Hippocampal formation (tissue), 2 donors: Measurements from ENCODE around the gene GNAS-AS1.
A peak's percentile ranks its signal among the peaks of the same experiment; 100 is the strongest.

Source experiments
- DNase-seq, 2 donors: peaks; one replicate each; lab custom pipeline; 2025; lab: John Stamatoyannopoulos, UW

The GNAS-AS1 gene

GRCh38 chr20:58886546-58886945, 35.8 kb upstream of the GNAS-AS1 start:
- no peak for DNase-seq

- DNase-seq, result no peak
Measured at GRCh38 chr20:58884966-58885365, 34.3 kb upstream of the GNAS-AS1 start.

GRCh38 chr20:58883241-58883691, 32.6 kb upstream of the GNAS-AS1 start:
- DNase-seq, result no peak

DNA sequence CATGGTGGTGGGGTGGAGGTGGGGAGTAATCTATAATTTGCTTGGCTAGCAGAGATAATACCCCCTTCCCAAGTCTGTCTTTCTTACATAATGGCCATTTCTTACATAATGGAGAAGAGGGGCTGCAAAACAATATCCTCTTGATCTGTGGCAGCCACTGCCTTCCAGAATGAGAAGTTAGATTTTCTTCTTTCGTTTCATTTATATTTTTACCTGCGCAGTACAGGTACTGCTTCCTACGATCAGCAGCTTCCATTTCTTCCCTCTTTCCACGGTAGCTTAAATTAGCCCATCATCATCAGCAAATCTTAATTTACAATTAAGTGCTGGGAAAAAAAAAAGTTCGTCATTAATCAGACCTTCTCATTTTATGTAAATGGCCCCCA, 32.0 kb upstream of the GNAS-AS1 start:
- no peak for DNase-seq

DNA sequence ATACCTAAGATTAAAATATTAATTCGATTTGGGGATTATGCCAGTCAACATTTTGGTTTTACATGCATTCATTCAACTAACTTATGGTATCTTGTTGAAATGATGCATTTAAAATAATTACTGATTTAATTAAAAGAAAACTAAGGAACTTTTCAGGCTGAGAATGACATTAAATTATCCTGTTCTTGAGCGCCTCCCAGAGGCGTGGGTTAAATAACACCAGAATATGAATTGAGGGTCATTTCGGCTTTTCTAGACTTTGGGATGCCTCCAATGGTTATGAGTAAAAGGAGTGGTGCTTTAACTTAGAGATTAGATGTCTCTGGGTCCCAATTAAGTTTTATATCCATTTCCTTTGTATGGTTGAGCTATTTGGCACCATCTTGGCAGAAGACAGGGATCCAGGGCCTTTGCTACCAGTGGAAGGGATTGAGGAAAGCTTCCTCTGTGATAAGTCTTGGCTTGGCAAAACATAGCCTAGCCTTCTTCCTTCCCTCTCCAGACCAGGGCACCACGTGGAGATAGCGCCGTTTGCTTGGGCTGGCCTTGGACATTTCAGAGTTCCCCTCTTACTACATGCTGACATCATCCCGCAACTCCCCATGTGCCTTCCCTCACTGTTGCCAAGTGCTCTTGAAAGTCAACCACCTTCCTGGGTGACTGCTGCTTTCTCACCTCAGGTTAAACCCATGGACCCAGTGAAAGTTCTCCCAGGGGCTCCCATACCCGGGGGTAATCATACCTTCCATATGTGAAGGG, 30.5 kb upstream of the GNAS-AS1 start:
- DNase-seq, result no peak

- no peak for DNase-seq
Measured at GRCh38 chr20:58880441-58880840, 29.7 kb upstream of the GNAS-AS1 start.

DNA sequence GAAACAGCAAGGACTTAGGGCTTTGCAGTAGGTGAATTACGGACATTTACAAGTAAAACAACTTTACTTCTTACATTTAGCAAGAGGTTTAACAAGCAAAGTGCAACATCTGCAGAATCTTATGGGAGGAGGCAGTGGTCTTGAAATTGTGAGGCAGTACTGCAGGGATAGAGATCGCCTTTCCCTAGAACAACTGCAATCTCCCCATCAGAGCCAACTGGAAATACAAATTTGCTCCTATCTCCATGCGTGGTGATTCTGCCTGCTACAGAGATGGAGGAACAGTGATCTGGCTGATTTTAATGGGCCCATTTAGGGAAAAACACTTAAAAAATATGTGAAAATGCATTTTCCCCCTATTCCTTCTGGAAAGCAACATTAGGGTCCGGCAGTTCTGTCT, 27.7 kb upstream of the GNAS-AS1 start:
- no peak for DNase-seq

DNA sequence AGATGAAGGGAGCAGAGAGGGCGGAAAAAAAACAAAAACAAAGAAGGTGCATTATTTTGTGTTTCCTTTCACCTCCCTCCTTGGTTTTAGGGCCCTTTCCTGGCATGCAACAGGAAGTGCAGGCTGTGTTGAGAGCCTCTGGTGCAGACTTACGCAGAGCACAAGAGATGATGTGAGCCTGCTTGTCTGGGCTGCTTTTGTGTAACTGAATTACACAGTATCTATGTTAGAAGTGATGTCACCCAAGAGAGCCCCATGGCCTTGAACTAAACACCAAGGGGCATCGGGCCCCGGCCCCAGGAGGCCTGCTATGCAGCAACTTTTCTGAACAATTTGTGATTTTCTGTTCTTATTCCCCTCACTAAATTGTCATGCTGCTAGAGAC, 27.3 kb upstream of the GNAS-AS1 start:
- DNase-seq, result no peak

DNA sequence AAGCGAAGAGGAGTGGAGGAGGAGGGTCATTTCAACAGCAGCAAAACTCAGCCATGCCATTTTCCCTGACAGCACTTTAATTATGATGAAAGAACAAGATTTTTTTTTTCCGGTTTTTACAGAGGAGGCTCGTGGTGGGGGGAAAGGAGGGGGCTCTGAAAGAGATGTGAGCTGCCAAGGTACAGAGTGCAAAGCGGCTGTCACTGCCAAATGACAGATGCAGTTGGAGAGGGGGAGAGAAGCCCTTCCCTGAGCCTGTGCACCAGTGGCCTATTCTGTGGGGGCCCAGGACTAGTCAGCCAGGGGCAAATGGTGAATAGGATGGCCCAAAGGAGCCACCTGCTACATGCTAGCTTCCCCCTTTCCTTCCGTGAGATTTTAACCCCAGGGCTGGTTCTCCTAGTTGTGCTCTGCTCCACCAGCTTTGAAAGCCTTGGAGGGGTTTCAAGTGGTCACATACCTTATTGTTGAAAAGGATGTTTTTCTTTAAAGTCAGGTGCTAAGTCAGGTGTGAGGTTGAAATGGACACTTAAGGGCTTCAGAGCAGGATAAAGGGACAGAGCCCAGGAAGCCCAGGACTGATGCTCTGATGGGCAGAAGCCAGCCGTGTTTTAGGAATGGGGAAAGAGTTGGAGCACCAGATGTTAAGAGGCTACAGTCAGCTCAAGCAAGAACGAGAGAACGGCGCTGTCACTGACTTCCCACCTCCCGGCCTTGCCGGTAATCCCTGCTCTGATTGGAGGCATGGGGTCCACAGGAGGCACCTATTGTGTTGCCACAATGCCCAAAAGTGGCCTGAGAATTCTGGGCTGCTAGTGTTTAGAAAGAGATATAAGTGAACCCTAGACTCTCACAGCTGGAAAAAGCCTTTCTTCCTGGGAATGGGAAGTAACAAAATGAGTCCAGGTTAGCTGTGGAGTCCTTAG, 26.6 kb upstream of the GNAS-AS1 start:
- no peak for DNase-seq

DNA sequence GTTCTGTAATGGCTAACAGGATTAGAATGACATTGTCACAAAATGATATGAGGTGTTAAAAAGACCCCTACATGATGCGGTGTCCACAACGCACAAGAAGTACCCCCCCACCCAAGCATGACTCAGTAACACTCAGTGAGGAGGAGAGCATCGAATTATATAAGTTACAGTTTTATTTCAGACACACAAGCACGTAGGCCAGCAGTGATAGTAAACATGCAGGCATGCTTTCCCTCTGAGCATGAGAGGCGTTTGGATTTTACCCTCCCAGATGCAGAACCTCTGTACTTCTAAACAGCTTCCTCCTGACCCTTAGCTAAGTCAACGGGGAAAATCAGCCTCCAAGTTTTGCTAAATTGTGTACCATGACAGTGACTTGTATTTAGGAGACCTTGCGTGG, 25.7 kb upstream of the GNAS-AS1 start:
- no peak for DNase-seq

DNA sequence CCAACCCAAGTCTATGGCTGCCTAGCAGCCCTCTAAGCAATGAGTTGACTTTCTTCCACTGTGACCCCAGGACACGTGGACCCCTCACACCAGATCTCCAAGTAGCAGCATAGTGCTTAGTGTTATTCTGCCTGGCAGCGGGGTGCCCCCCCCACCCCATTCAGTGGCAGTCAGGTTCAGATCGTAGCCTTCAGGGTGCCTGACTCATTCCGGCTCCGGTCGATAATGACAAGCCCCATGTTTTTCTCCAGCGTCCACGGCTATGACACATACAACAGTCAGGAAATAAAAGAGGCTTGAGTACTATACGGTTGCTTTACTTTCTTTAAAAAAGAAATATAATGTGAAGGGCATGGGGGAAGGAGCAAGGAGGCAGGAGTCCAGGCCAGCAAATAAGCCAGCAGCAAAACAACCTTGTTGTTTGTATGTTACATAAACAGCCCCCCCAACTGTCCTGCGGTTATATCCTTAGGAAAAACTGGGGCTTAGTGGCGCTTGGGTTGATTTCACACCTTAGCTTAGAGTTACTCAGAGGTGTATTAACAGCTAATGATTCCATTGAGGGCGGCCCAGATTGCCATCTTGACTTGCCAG, 24.9 kb upstream of the GNAS-AS1 start:
- DNase-seq, result no peak

GRCh38 chr20:58875111-58875510, 24.4 kb upstream of the GNAS-AS1 start:
- DNase-seq, result no peak

DNA sequence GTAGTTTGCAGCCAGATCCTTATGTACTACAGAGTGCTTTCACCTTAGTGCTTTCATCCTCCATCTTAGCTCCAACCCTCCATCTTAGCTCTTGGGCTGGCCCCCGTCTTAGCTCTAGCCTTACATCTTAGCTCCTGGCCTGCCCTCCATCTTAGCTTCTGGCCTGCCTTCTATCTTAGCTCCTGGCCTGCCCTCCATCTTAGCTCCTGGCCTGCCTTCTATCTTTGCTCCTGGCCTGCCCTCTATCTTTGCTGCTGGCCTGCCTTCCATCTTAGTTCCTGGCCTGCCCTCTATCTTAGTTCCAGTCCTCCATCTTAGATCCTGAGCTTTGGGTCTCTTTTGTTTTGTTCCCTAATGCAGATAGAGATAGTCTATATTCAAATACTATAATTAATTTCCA, 23.8 kb upstream of the GNAS-AS1 start:
- no peak for DNase-seq

GRCh38 chr20:58871533-58872102, 20.9 kb upstream of the GNAS-AS1 start:
- DNase-seq, result no peak

- peak; percentile 40 to 52 for DNase-seq
Measured at GRCh38 chr20:58870293-58871014, 19.8 kb upstream of the GNAS-AS1 start.

- DNase-seq, result no peak
Measured at GRCh38 chr20:58869662-58870227, 19.0 kb upstream of the GNAS-AS1 start.

DNA sequence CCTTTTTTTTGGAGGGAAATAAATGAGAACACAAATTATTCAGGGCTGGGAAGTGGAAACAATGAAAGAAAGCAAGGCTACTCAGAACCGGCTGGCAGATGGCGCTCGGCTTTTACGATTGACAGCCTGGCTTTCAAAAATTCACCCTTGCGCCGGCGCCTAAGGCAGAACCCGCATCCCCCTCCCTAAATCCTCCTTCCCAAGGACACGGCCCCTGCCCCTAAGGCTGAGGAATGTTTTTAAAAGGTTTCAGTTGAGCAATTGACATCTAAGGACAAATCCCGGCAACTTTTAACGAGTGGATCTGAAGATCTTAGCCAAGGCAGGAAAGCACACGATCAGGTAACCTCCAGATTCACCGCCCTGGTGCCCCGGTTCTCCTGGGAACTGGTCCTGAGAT, 18.1 kb upstream of the GNAS-AS1 start:
- peak in 1 of 2 donors; percentile 44 for DNase-seq

DNA sequence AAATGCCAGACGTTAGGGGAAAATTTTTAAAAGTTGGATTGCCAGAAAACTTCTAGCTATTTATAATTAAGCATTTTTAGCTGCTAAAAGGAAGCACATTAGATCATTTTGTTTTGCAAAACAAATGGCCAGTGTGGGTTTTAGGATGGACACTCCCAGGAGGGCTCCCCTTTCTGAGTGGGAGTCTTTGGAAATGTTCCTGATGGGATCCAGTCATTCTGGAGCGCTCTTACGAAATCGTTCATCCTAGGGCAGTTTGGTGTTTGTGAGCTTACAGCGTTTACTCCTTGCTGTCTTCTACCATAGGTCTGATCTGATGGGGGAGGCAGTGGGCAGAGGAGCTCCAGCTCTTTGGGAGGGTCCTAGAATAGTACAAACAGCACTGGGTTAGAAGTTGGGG, 16.5 kb upstream of the GNAS-AS1 start:
- DNase-seq, result no peak

DNA sequence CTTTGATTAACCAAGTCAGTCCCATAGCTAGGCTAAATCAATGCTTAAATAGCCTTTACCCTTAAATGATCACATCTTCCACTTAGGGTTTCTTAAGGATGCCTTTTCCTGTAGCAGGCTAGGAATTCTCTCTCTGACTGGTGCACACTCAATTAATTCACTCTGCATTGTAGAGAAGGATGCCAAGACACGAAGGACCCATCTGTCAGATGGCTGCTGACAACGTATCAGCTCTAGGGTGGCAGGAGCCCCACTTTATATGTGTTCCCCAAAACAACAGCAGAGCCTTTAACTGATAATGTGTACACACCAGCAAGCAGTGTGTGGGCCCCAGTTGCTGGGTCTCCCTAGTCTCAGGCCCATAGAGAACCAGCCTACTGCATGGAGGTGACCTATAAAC, 15.1 kb upstream of the GNAS-AS1 start:
- DNase-seq, result no peak

- DNase-seq, result no peak
Measured at GRCh38 chr20:58864346-58864745, 13.6 kb upstream of the GNAS-AS1 start.

- DNase-seq, result no peak
Measured at GRCh38 chr20:58863044-58863790, 12.5 kb upstream of the GNAS-AS1 start.
